GM21381 (cell line): Measurements from ENCODE around the gene RALGAPB.
"Not testable (repeated sequence)": the region's sequence is repeated elsewhere in the genome, so short reads cannot be mapped to it uniquely, and the experiment has no call there.

Source experiments
- ATAC-seq: cut with Tn5 transposase; IDR thresholded peaks from one replicate; pipeline ENCODE4 v1.9.1; 2021; ENCODE audit warnings: mild to moderate bottlenecking, moderate library complexity; ENCODE audit not compliant: unreplicated experiment

RALGAPB gene

GRCh38 chr20:38446441-38447209, 26.0 kb upstream of the RALGAPB start:
- peak; percentile 83 for ATAC-seq

GRCh38 chr20:38447251-38447661, 25.4 kb upstream of the RALGAPB start:
- ATAC-seq, result no peak

GRCh38 chr20:38447931-38448675, 24.5 kb upstream of the RALGAPB start:
- no peak for ATAC-seq

GRCh38 chr20:38449046-38449445, 23.6 kb upstream of the RALGAPB start:
- no peak for ATAC-seq

GRCh38 chr20:38450412-38450975, 22.1 kb upstream of the RALGAPB start:
- ATAC-seq, result no peak

GRCh38 chr20:38452880-38453624, 19.6 kb upstream of the RALGAPB start:
- ATAC-seq, result no peak

- peak; percentile 70 for ATAC-seq
Measured at GRCh38 chr20:38453941-38454340, 18.7 kb upstream of the RALGAPB start.

GRCh38 chr20:38454556-38455473, 17.8 kb upstream of the RALGAPB start:
- ATAC-seq, result no peak

- ATAC-seq, result no peak
Measured at GRCh38 chr20:38458314-38458713, 14.3 kb upstream of the RALGAPB start.

GRCh38 chr20:38460040-38460623, 12.5 kb upstream of the RALGAPB start:
- ATAC-seq, result no peak

- not testable (repeated sequence) for ATAC-seq
Measured at GRCh38 chr20:38460631-38461030, 12.0 kb upstream of the RALGAPB start.

GRCh38 chr20:38461167-38461566, 11.5 kb upstream of the RALGAPB start:
- ATAC-seq, result not testable (repeated sequence)

- ATAC-seq, result not testable (repeated sequence)
Measured at GRCh38 chr20:38461569-38461968, 11.1 kb upstream of the RALGAPB start.

GRCh38 chr20:38466171-38466570, 6.5 kb upstream of the RALGAPB start:
- ATAC-seq, result no peak

- no peak for ATAC-seq
Measured at GRCh38 chr20:38466983-38467382, 5.7 kb upstream of the RALGAPB start.

GRCh38 chr20:38471245-38471644, 1.4 kb upstream of the RALGAPB start:
- ATAC-seq, result no peak

- ATAC-seq, result no peak
Measured at GRCh38 chr20:38471987-38472512, 593 bp upstream of the RALGAPB start.

GRCh38 chr20:38473367-38473795, 738 bp downstream of the RALGAPB start:
- no peak for ATAC-seq

- no peak for ATAC-seq
Measured at GRCh38 chr20:38477747-38478146, 5.1 kb downstream of the RALGAPB start.
